Neutrophil (primary cell): ENCODE results near the gene LDLRAD4.

ENCODE experiments used
- H3K27ac ChIP-seq: fragments of 200-600 bp; sonication (generic); 2 replicates; pipeline ENCODE4 v1.5.1; 2016; ENCODE audit warnings: mild to moderate bottlenecking, moderate library complexity
- H3K27me3 ChIP-seq: fragments of 200-600 bp; sonication (generic); 2 replicates; pipeline ENCODE4 v1.6.0; 2016; ENCODE audit warnings: mild to moderate bottlenecking
- H3K36me3 ChIP-seq: fragments of 200-600 bp; sonication (generic); 2 replicates; pipeline ENCODE4 v1.5.1; 2017
- H3K4me1 ChIP-seq, 2 experiments: fragments of 200-600 bp in 1 of 2; sonication (generic) in 1 of 2; 1 replicate in 1 of 2; 2 replicates in 1 of 2; pipeline versions ENCODE4 v1.5.1 to v1.6.1; 2013 to 2016; ENCODE audit warnings: low read depth in 1 of 2, low read length in 1 of 2, mild to moderate bottlenecking in 1 of 2, moderate library complexity in 1 of 2; ENCODE audit not compliant: control insufficient read depth in 1 of 2, insufficient read depth in 1 of 2
- H3K4me3 ChIP-seq, 2 experiments: fragments of 200-600 bp in 1 of 2; sonication (generic) in 1 of 2; 1 replicate in 1 of 2; 2 replicates in 1 of 2; pipeline ENCODE4 v1.5.1; 2013 to 2016; ENCODE audit warnings: low read depth in 1 of 2, low read length in 1 of 2, mild to moderate bottlenecking in 1 of 2, moderate library complexity in 1 of 2
- H3K9me3 ChIP-seq: fragments of 200-600 bp; sonication (generic); 2 replicates; pipeline ENCODE4 v1.5.1; 2016
- TF ChIP-seq, protein P1 (sequence below): fragments of 200-600 bp; sonication (generic); IDR thresholded peaks from 2 replicates; pipeline ENCODE4 v1.5.1; 2016; ENCODE audit warnings: antibody characterized with exemption

LDLRAD4 gene

DNA sequence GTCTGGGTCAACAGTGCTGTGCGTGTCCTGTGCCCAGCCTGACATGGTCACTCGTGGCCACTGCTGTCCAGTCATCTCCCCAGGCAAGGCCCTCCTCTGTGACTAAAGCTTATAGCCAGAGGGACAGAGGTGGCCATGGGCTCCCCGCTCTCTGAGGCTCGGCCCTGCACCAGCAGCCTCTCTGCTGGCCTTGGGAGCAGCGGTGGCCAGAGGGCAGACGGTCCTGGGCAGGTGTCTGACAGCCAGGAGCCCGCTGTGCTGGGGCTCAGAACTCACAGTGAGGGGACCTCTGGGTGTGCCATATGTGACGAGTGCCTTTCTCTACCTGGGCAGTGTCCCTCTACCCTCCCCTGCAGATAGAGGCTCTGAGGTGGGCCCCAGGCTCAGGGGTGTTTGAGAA lies 409.1 kb downstream of the LDLRAD4 start:
- no peak overlapping the region for H3K4me3 ChIP-seq
- TF ChIP-seq, protein P1, sequence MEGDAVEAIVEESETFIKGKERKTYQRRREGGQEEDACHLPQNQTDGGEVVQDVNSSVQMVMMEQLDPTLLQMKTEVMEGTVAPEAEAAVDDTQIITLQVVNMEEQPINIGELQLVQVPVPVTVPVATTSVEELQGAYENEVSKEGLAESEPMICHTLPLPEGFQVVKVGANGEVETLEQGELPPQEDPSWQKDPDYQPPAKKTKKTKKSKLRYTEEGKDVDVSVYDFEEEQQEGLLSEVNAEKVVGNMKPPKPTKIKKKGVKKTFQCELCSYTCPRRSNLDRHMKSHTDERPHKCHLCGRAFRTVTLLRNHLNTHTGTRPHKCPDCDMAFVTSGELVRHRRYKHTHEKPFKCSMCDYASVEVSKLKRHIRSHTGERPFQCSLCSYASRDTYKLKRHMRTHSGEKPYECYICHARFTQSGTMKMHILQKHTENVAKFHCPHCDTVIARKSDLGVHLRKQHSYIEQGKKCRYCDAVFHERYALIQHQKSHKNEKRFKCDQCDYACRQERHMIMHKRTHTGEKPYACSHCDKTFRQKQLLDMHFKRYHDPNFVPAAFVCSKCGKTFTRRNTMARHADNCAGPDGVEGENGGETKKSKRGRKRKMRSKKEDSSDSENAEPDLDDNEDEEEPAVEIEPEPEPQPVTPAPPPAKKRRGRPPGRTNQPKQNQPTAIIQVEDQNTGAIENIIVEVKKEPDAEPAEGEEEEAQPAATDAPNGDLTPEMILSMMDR, result no peak
- H3K9me3 ChIP-seq, result peaks cover 7% of the 10 kb centered on the region
- H3K27me3 ChIP-seq, result peaks cover 10% of the 10 kb centered on the region
- H3K4me1 ChIP-seq, result no peaks in the 10 kb centered on the region
- H3K36me3 ChIP-seq, result peaks cover 15% of the 10 kb centered on the region
- H3K27ac ChIP-seq, result no peak overlapping the region

DNA sequence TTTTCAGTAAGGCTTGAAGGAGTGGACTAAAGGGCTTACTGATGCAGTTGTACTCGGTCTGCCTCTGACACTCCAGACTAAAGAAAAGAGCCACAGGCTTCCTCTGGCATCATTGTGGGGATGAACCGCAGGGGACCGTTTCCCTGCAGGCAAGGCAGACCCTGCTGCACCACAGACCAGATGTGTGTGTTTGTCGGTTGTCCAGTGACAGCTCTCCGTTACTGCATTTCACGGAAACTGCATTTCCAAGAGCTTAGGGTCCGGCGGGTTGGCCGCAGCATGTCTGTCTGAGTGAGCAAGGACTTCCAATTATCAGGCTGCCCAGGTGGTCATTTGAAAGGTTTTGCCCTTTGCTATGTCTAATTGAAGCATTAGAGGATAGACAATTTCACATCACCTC lies 409.7 kb downstream of the LDLRAD4 start:
- Histone ChIP-seq H3K27ac (no peak overlapping the region), H3K36me3 (peaks cover 14% of the 10 kb centered on the region), H3K4me3 (no peak overlapping the region), H3K4me1 (no peaks in the 10 kb centered on the region), H3K27me3 (peaks cover 10% of the 10 kb centered on the region), H3K9me3 (peaks cover 8% of the 10 kb centered on the region)
- TF ChIP-seq, protein P1, result no peak

DNA sequence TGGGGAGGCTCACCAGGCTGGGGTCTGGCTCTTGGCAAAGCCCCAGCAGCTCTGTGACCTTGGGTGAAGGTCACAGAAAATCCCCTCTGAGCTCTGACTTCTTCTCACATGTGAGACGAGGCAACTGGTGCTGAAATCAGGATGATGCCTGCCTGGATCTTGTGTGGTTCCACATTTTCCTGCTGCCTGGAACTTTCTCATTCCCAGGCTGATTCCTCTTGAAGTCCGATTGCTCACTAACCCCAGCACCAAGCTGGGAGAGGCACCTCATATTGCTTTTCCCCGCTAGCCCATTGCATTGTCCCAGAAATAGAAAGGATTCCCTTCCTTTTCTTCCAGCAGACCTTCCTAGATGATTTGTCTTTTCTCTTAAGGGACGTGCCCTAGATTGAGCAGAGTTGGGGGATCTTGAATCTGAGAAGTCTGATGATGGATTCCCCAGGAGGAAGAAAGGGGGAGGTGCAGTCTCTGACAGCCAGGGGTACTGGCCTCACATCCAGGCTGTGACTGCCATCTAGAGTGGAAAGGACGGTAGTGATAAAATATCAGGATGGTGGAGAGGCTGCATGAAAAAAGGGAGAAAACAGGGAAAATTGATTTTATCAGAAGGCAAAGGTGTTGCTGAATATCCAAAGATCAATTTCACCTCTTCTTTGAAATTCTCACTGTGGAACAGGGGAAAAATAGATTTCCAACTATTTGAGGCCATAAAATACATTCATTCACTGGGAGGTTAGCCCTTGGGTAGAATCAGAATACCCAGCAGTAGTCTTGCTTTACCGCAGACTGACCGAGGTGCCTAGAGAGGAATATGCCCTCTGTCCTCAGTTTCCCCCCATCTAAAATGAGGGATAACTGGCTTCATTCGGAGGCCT lies 411.5 kb downstream of the LDLRAD4 start:
- peaks cover 10% of the 10 kb centered on the region for H3K27me3 ChIP-seq
- H3K36me3 ChIP-seq, result no peaks in the 10 kb centered on the region
- no peak overlapping the region for H3K27ac ChIP-seq
- no peak overlapping the region for H3K4me3 ChIP-seq
- H3K4me1 ChIP-seq, result no peaks in the 10 kb centered on the region
- peaks cover 8% of the 10 kb centered on the region for H3K9me3 ChIP-seq
- TF ChIP-seq, protein P1, result no peak

DNA sequence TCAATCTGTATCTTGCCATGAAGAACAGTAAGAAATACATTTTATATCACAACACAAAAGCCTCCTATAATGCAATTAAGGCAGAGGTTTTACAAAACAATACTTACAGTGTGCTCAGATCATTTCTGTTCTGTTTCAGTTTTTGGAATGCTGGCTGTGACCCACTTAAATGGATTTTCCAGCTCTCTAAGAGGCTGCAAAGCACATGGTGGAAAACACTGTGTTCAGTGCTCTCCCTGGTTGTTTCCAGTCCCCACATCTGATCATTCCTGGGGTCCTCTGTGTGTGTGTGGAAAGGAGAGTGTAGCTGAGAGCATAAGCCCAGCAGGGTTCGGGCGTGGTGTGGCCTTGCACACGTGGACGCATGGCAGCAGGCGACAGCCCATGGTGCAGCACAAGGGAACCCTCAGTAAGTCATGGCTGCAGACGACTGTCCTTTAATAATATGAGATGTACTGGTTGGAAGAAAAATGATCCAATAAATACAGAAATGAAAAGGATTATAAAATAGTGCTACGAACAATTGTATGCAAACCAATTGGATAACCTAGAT lies 412.2 kb downstream of the LDLRAD4 start:
- Histone ChIP-seq H3K9me3 (peaks cover 8% of the 10 kb centered on the region), H3K27me3 (peaks cover 10% of the 10 kb centered on the region), H3K4me1 (no peaks in the 10 kb centered on the region), H3K36me3 (no peaks in the 10 kb centered on the region), H3K4me3 (no peak overlapping the region), H3K27ac (no peak overlapping the region)
- TF ChIP-seq, protein P1, result no peak

DNA sequence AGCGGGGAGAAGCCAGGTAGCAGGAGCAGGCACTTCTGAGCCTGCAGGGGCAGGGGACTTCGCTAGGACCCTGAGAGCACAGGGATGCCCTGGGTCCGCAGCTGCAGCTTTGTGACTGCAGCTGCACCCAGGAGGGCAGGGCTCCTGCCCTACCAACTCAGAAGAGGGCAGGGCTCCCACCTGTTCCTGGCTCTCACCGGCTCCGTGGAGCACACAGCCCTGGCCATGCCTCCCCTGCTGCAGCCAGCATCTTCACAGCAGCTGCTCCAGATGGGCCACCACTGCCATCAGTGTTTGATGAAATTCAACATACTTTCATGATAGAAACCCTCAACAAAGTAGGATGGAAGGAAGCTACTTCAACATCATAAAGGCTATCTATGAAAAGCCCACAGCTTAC lies 415.1 kb downstream of the LDLRAD4 start:
- Histone ChIP-seq H3K36me3 (no peaks in the 10 kb centered on the region), H3K4me1 (no peaks in the 10 kb centered on the region), H3K27me3 (peaks cover 3% of the 10 kb centered on the region), H3K4me3 (no peak overlapping the region), H3K9me3 (peaks cover 8% of the 10 kb centered on the region), H3K27ac (no peak overlapping the region)
- TF ChIP-seq, protein P1, result no peak
